Heart left ventricle (tissue), 13 donors: ENCODE measurements around the gene NCOA1.

ENCODE experiments used
- CTCF ChIP-seq, 12 donors: fragments of 200-600 bp; sonication (generic) in 4 of 12; IDR thresholded peaks; one replicate each; pipeline versions ENCODE4 v1.5.0 to v1.8.0; 2018 to 2022; ENCODE audit warnings: antibody characterized with exemption in 12 of 12, mild to moderate bottlenecking in 5 of 12
- POLR2A ChIP-seq, 2 donors: fragments of 450-650 bp; IDR thresholded peaks; one replicate each; pipeline ENCODE4 v1.6.1; 2017; ENCODE audit warnings: antibody characterized with exemption in 2 of 2, mild to moderate bottlenecking in 2 of 2, moderate library complexity in 2 of 2
- donor health status: ischemic (EF 13 %, LVEDD 7.1; RV severe dilation, severe dysfunction).
- donor health status: DM: no; HTN: yes; CAD: no.
- donor health status: DM: no; HTN: no; CAD: no.
- donor health status: ischemic (EF 25% LVEDD 6.9; RV normal size, moderate dysfunction).
- donor health status: ischemic (EF 25% LVEDD 5.7; RV mildly dilated, moderate dysfunction).
- donor health status: ischemic (EF 35%, LVEDD 5.7; RV mildly dilated, moderate dysfunction).
- donor health status: nonischemic (EF 11% LVEDD 7.7; RV severe dilation, severe dysfunction).
- donor health status: DM: yes; HTN: yes; CAD: no.
- donor health status: PGD.
- donor health status: ischemic (EF 29% LVEDD 5.4; RV normal size, mild dysfunction).
- donor health status: nonischemic (EF 23%, LVEDD 6.1; RV moderate dilation, normal function).

GRCh38 chr2:24788816-24789215 lies 297.8 kb downstream of the NCOA1 start:
- TF ChIP-seq CTCF (IDR thresholded peaks at IDR 0.05) (no peak), POLR2A (IDR thresholded peaks at IDR 0.05) (no peak)
